ENCODE measurements around the gene LYSMD3.

The LYSMD3 gene

DNA sequence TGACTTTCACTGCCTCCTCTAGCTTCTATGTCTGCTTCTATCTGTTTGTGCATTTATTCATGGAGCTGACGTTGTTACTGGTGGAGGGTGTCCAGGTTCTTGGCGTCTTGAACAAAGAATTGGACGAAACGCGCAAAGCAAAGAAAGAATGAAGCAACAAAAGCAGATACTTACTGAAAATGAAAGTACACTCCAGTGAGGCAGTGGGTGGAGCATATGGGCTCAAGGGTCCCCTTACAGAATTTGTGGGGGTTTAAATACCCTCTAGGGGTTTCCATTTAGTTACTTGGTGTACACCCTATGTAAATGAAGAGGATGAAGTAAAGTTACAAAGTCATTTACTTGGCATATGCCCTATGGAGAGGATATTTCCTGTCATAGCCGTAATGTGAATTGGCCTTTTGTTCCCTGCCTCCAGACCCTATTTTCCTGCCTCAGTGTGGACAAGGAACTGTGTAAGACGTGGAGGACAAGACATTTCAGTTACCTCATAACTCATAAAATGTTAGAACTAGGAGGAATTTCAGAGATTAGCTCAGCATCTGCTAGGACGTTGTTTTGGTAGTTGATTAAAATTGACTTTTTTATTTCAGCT, 51.7 kb downstream of the LYSMD3 start:
- Mint-ChIP-seq H3K27me3 (no peaks in the 10 kb centered on the region), H3K4me1 (peaks cover 19% of the 10 kb centered on the region), H3K36me3 (no peaks in the 10 kb centered on the region), H3K27ac (no peak overlapping the region), H3K4me3 (no peak overlapping the region), H3K9me3 (no peaks in the 10 kb centered on the region)
- no peak for ATAC-seq

DNA sequence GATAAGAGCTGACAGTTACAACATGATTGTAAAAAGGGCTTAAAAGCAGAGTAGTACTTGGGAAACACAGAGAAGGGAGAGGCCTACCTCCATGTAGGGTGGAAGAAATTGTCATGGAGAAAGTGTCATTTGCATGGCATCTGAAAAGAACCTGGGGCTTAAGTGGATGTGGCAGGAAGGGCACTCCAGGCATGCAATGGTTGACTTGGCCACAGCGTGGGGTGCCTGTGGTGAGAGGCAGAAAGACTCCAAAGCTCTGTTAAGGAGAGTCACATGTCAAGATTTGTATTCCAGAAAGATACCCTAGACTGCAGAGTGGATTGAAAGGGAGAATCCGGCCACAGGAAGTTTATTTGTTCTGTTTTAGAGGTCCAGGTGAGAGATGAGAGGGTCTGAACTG, 52.3 kb downstream of the LYSMD3 start:
- H3K4me1 Mint-ChIP-seq, result peaks cover 19% of the 10 kb centered on the region
- H3K36me3 Mint-ChIP-seq, result no peaks in the 10 kb centered on the region
- H3K4me3 Mint-ChIP-seq, result no peak overlapping the region
- no peak overlapping the region for H3K27ac Mint-ChIP-seq
- no peaks in the 10 kb centered on the region for H3K27me3 Mint-ChIP-seq
- no peaks in the 10 kb centered on the region for H3K9me3 Mint-ChIP-seq
- no peak for ATAC-seq

DNA sequence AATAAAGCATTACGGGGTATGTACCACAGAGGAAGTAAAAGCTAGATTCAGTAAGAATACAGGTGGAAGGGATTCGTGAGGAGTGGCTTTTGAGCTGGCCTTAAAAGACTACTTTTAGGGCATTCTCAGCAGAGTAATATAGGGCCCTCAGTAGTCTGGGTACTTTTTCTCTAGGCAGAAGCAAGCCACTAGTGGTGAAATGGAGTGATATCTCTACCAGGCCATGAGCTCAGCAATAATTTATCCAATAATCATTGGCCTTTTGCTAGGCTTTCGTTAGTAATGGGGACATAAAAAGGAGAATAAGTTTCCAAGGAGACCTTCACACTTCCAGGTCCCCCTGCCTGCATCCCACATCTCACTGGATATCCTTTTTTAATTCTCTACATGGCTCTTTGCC, 53.0 kb downstream of the LYSMD3 start:
- Mint-ChIP-seq H3K9me3 (no peaks in the 10 kb centered on the region), H3K36me3 (no peaks in the 10 kb centered on the region), H3K27ac (no peak overlapping the region), H3K27me3 (no peaks in the 10 kb centered on the region), H3K4me3 (no peak overlapping the region), H3K4me1 (peaks cover 19% of the 10 kb centered on the region)
- no peak for ATAC-seq

DNA sequence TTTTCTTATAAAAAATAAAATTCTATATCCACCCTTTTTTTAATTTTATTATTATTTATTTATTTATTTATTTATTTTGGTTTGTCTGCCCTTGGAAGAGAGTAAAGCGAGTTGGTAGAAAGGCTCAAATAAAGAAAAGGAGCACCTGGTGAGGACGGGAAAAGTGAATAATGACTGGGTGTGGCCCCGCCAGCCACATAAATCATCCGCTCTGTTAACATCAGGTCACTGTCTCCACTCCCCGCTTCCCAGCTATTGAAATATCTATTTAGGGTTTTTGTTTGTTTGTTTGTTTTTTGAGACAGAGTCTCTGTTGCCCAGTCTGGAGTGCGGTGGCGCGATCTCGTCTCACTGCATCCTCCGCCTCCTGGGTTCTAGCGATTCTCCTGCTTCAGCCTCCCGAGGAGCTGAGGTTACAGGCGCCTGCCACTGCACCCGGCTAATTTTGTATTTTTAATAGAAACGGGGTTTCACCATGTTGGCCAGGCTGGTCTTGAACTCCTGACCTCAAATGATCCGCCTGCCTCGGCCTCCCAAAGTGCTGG, 53.9 kb downstream of the LYSMD3 start:
- no peaks in the 10 kb centered on the region for H3K27me3 Mint-ChIP-seq
- H3K36me3 Mint-ChIP-seq, result peaks cover 8% of the 10 kb centered on the region
- no peaks in the 10 kb centered on the region for H3K9me3 Mint-ChIP-seq
- H3K4me3 Mint-ChIP-seq, result peak overlapping the region; percentile 95
- peaks cover 26% of the 10 kb centered on the region for H3K4me1 Mint-ChIP-seq
- no peak overlapping the region for H3K27ac Mint-ChIP-seq
- ATAC-seq, result no peak

DNA sequence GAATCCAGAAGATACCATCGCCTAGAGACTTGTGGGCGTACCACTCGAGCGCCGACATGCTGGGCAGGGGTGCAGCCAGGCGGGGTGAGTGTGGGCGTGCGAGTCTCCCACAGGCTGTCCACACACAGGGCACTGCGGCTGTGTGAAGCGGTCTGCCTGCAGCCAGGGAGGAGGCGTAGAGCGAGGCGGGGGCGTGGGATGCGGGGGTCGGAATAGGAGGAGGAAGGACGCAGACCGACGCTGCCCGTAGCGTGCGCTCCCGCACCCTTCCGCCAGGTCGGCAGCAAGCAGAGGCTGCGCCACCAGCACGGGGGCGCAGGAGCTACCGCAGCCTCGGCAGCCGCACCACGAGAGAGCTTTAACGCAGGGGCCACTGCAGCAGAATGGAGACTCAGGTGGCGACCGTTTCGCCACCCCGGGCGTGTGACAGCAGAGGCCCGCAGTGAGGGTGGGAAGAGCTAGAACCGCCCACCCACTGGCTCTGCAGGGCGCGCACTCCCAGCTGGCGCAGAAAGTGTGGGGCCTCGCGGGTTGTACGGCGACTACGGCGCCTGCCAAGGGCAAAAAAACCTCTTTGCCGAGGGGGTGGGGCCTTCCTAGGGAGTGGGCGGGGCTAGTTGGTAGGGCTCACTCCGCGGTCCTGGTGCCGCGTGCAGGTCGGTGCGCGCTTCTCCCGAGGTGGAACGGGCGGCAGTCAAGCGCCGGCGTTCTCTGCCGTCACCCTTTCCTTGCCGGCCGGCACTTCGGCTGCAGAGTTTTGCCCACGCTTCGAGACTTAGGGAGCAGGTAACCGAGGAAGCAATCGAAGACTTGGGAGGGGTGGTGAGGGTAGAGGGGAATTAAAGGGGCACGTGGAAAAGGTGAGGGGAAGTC, 54.9 kb downstream of the LYSMD3 start, which contains the start of the genes MBLAC2 and POLR3G:
MBLAC2 (minus strand) TSS at position 537 of the 873 bp plus-strand sequence; CDS start at position 58, 479 bp downstream.
POLR3G (plus strand) TSS at position 630 of the 873 bp plus-strand sequence. CDS start 10,704 bp downstream, outside the sequence.
- peak; percentile 96 for ATAC-seq
- Mint-ChIP-seq H3K4me3 (peak within 1 kb of the TSS; percentile 95), H3K27ac (peak within 1 kb of the TSS; percentile 85), H3K36me3 (peaks cover 18% of the 10 kb centered on the region), H3K9me3 (no peaks in the 10 kb centered on the region), H3K27me3 (no peaks in the 10 kb centered on the region), H3K4me1 (peaks cover 35% of the 10 kb centered on the region)

DNA sequence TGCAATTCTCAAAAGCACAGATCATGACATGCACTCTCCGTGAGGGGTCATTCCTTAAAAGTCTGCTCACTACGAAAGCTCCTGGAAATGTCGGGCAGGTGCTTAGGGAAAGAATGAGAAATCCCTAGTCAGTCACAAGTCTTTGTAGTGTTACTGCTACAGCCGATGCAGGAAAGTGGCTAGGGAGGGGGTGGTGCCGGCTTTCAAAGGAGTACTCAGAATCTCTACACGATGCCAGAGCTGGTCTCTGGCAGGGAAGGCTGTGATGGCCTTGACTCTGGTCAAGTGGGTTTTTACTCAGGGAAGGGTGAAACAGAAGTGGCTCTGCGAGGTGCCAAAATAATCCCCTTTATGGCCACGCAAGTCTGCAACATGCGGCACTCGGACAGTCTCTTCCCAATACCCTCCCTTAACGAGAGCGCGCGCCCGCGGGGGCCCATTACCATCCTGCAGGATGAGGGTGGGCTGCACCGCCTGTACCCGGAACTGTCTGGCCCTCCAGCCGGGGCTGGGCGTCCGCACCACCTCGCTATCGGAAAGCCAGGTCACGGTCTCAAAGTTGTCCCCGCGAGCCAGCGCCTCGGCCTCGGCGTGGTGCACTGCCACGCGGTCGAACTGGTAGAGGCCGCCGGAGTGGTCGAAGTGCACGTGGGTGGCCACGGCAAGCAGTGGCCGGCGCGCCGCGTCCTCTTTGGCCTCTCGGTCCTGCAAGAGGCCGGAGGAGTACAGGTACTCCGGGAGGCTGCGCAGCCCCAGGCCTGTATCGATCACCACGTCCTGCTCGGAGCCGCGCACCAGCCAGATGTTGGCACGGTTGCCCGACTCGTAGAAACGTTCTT, 55.8 kb downstream of the LYSMD3 start:
- Mint-ChIP-seq H3K27me3 (no peaks in the 10 kb centered on the region), H3K4me1 (peaks cover 39% of the 10 kb centered on the region), H3K4me3 (peak overlapping the region; percentile 95), H3K27ac (peak overlapping the region; percentile 85), H3K9me3 (no peaks in the 10 kb centered on the region), H3K36me3 (peaks cover 27% of the 10 kb centered on the region)
- ATAC-seq, result no peak

DNA sequence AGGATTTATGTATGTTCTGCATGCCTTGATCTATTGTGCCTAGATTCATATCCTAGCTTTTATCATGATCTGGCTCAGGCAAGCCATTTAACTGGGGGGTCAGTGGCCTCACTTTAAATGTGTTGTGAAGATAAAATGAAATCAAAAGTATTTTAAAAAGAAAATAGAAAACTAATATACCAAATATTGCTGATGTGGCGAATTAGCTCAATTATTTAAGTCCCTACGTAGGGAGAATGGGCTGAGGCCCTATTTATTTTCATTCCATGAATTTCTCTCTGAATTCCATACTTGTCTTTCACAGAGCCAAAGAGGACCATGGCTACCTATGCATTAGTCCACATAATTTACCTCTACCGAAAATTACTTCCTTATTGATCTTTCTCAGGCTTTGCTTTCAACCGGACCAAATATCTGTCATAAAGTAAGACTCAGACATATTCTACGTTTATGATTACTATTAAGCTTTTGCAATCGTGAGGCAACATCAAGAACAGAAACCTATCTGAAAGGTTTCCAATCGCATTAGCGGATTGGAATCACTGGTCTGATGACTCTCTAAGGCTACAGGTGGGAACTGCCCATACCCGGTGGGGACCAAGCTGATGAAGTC, 56.5 kb downstream of the LYSMD3 start:
- peaks cover 39% of the 10 kb centered on the region for H3K4me1 Mint-ChIP-seq
- ATAC-seq, result no peak
- H3K4me3 Mint-ChIP-seq, result peak overlapping the region; percentile 95
- no peaks in the 10 kb centered on the region for H3K27me3 Mint-ChIP-seq
- peaks cover 34% of the 10 kb centered on the region for H3K36me3 Mint-ChIP-seq
- H3K9me3 Mint-ChIP-seq, result peaks cover 2% of the 10 kb centered on the region
- peak overlapping the region; percentile 85 for H3K27ac Mint-ChIP-seq

Measured in stimulated activated memory B cell treated with anti-CD40 and anti-IgM and Interleukin-4, amounts not matched to agents 10 μg/mL and 1 μg/mL and 100 μg/mL, for 72 hours (primary cell).